ENCODE results near the gene UBTF.

GRCh38 chr17:44198721-44199552, 20.5 kb downstream of the UBTF start:
- no peak for TF ChIP-seq CTCF (IDR thresholded peaks at IDR 0.05; ENCODE audit: low read depth, low read length)
- TF ChIP-seq MAX (IDR thresholded peaks at IDR 0.05; ENCODE audit: low read depth, low read length), result no peak
- TF ChIP-seq POLR2A (IDR thresholded peaks at IDR 0.05; ENCODE audit: extremely low read depth, insufficient read length), result no peak

All from NB4 (cell line).